Measurements from ENCODE around the gene DCAF15. TPM values are rescaled to one million over a fixed set of nuclear protein-coding genes. Genes with fewer than 3 reads are reported as not detected.

DCAF15 gene
- total and polyA plus RNA-seq, 8 donors, result 7.8 to 50.7 (median 12.3) TPM

GRCh38 chr19:13997631-13997962 lies 45.3 kb downstream of the DCAF15 start:
- intact Hi-C loops (cut with DNase I), result no loop called here
- 92% methylated on average over 6 of the region's 6 CpGs for WGBS, 2 donors
- TF ChIP-seq CTCF (IDR thresholded peaks at IDR 0.05), result no peak

GRCh38 chr19:13998426-13998825 lies 46.1 kb downstream of the DCAF15 start:
- no peak for ATAC-seq
- Histone ChIP-seq H3K4me1 (peaks cover 0 to 18% (median 7%) of the 10 kb centered on the region in 3 donors), H3K4me3 (no peak overlapping the region), H3K27me3 (no peaks in the 10 kb centered on the region), H3K36me3 (no peaks in the 10 kb centered on the region), H3K9me3 (no peaks in the 10 kb centered on the region), H3K27ac (no peak overlapping the region)
- DNase-seq, result peak in 1 of 6 donors; percentile 1
- 89 to 98% methylated on average over 1 of the region's 1 CpG for WGBS, 2 donors
- intact Hi-C loops (cut with DNase I), result no loop called here
- no peak for TF ChIP-seq CTCF (IDR thresholded peaks at IDR 0.05)
- FAIRE-seq, result no peak

More at GRCh38 chr19:13997631-13997962, 45.3 kb downstream of the DCAF15 start:
- ATAC-seq (no peak), DNase-seq (peak in 2 of 6 donors; percentile 27 to 62), FAIRE-seq (no peak)
- no peaks in the 10 kb centered on the region for H3K27me3 ChIP-seq
- H3K4me1 ChIP-seq, result peaks cover 0 to 11% (median 0%) of the 10 kb centered on the region in 3 donors
- H3K4me3 ChIP-seq, result no peak overlapping the region
- H3K27ac ChIP-seq, result no peak overlapping the region
- H3K36me3 ChIP-seq, result no peaks in the 10 kb centered on the region
- H3K9me3 ChIP-seq, result no peaks in the 10 kb centered on the region

- no peaks in the 10 kb centered on the region for H3K27me3 ChIP-seq
- no peaks in the 10 kb centered on the region for H3K36me3 ChIP-seq
- H3K27ac ChIP-seq, result no peak overlapping the region
- ATAC-seq (no peak), FAIRE-seq (no peak), DNase-seq (no peak)
- peaks cover 0 to 25% (median 12%) of the 10 kb centered on the region in 3 donors for H3K4me1 ChIP-seq
- no peak overlapping the region for H3K4me3 ChIP-seq
- no peaks in the 10 kb centered on the region for H3K9me3 ChIP-seq
- TF ChIP-seq CTCF (IDR thresholded peaks at IDR 0.05), result no peak
- 93 to 97% methylated on average over 3 of the region's 3 CpGs for WGBS, 2 donors
- intact Hi-C loops (cut with DNase I), result no loop called here
Observed at GRCh38 chr19:13999085-13999484, 46.8 kb downstream of the DCAF15 start.

- DNase-seq, result peak in 2 of 6 donors; percentile 12 to 18
- FAIRE-seq, result no peak
- peaks cover 0 to 31% (median 25%) of the 10 kb centered on the region in 3 donors for H3K4me1 ChIP-seq
- no peak for ATAC-seq
- no peak for TF ChIP-seq CTCF (IDR thresholded peaks at IDR 0.05)
- no peaks in the 10 kb centered on the region for H3K9me3 ChIP-seq
- no peaks in the 10 kb centered on the region for H3K27me3 ChIP-seq
- H3K27ac ChIP-seq, result no peak overlapping the region
- H3K36me3 ChIP-seq, result no peaks in the 10 kb centered on the region
- no peak overlapping the region for H3K4me3 ChIP-seq
- 86% methylated on average over 13 of the region's 13 CpGs for WGBS, 2 donors
- intact Hi-C loops (cut with DNase I), result no loop called here
Observed at GRCh38 chr19:14000691-14001375, 48.5 kb downstream of the DCAF15 start.

- Histone ChIP-seq H3K27me3 (no peaks in the 10 kb centered on the region), H3K36me3 (no peaks in the 10 kb centered on the region), H3K27ac (peak overlapping the region in 3 of 4 donors; percentile 98 to 100 (median 100)), H3K4me3 (no peak overlapping the region), H3K9me3 (no peaks in the 10 kb centered on the region), H3K4me1 (peaks cover 0 to 31% (median 25%) of the 10 kb centered on the region in 3 donors)
- 66 to 70% methylated on average over 13 of the region's 13 CpGs for WGBS, 2 donors
- ATAC-seq (no peak), FAIRE-seq (no peak), DNase-seq (peak in 2 of 6 donors; percentile 18 to 60)
- no peak for TF ChIP-seq CTCF (IDR thresholded peaks at IDR 0.05)
- intact Hi-C loops (cut with DNase I), result no loop called here
Observed at GRCh38 chr19:14002571-14003250, 50.4 kb downstream of the DCAF15 start.

All from pancreas (tissue), 10 donors.